Measurements from ENCODE around the gene HOMEZ.

- TF ChIP-seq CTCF (IDR thresholded peaks at IDR 0.05), result no peak
- TF ChIP-seq POLR2A (IDR thresholded peaks at IDR 0.05), result no peak
These were observed 11.8 kb upstream of the HOMEZ start for GRCh38 chr14:23297611-23298277.
